NCI-H2081 (cell line): ENCODE data around the gene SLC9A3.
A peak's percentile ranks its signal among the peaks of the same experiment; 100 is the strongest.

Experiments used
- DNase-seq, 2 experiments: peaks; one replicate each; lab custom pipeline; 2025; lab: John Stamatoyannopoulos, UW

Gene SLC9A3

DNA sequence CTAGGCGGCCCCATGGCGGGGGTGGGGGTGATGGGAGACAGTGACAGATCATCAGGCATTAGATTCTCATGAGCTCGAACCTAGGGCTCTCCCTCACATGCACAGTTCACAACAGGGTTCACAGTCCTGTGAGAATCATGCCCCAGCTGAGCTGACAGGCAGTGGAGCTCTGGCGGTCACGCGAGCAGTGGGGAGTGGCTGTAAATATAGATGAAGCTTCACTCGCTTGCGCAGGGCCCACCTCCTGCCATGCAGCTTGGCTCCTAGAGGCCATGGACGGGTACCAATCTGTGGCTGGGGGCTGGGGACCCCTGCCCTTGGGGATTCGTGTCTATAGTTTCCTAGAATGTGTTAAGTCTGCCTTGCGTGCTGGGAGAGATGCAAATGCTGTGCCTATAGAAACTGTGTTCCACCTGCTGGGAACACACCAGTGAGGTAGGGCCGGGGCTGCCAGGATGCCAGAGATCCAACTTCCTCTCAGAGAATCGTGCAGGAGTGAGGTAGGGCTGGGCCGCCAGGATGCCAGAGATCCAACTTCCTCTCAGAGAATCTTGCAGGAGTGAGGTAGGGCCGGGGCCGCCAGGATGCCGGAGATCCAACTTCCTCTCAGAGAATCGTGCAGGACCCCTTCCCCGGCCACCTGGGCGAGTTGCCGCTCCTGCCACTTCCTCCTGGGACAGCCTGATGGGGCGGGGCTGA is 95.3 kb downstream of the SLC9A3 start:
- DNase-seq = no peak

GRCh38 chr5:428219-428618 is 96.0 kb downstream of the SLC9A3 start:
- no peak for DNase-seq

DNA sequence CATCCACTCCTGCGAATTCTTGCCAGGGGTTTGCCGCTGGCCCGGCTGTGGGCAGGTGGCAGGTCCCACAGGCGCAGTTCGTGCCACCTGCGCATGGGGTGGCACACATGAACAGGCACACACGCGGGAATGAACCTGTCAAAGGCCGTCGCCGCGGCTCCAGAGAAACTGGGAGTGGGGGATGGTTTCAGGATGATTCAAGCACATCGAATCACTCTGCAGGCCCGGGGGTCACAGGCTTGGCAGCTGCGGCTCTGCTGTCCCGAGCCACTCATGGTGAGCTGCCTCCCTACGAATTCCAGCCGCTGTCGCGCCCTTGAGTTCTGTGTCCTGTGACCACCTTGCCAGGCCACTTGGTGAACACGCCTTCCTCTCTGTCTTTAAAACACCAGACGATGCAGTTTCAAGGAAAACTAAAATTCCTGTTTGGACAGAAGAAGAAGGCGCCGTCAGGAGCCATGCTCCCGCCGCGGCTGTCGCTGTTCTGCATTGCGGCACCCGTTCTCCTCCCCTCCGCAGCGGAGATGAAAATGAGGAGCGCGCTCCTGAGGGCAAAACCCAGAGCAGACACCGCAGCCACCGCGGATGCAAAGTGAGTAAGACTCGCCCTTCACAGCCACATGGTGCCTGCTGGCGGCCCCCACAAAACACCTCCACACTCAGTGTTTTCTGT is 96.7 kb downstream of the SLC9A3 start:
- DNase-seq = no peak

DNA sequence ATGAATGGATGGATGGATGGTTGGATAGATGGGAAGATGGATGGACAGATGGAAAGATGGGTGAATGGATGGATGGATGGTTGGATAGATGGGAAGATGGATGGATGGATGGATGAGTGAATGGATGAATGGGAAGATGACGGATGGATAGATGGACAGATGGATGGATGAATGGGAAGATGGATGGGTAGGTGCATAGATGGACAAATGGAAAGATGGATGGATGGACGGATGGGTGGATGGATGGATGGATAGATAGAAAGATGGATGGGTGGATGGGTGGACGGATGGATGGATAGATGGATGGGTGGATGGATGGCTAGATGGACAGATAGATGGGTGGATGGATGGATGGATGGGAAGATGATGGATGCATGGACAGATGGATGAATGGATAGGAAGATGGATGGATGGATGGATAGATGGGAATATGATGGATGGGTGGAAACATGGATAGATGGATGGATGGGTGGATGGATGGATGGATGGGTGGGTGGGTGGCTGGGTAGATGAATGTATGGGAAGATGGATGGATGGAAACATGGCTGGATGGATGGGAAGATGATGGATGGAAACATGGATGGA is 97.8 kb downstream of the SLC9A3 start:
- DNase-seq = no peak

- DNase-seq = peak; percentile 31 to 65
Observed at GRCh38 chr5:425714-426113, 98.5 kb downstream of the SLC9A3 start.

GRCh38 chr5:424301-425110 is 99.7 kb downstream of the SLC9A3 start:
- DNase-seq = no peak

GRCh38 chr5:423626-424261 is 100.5 kb downstream of the SLC9A3 start:
- DNase-seq = no peak

GRCh38 chr5:423233-423565 is 101.0 kb downstream of the SLC9A3 start:
- DNase-seq = no peak

- no peak for DNase-seq
Observed at GRCh38 chr5:422323-423232, 101.7 kb downstream of the SLC9A3 start.

- no peak for DNase-seq
Observed at GRCh38 chr5:421901-422300, 102.3 kb downstream of the SLC9A3 start.

DNA sequence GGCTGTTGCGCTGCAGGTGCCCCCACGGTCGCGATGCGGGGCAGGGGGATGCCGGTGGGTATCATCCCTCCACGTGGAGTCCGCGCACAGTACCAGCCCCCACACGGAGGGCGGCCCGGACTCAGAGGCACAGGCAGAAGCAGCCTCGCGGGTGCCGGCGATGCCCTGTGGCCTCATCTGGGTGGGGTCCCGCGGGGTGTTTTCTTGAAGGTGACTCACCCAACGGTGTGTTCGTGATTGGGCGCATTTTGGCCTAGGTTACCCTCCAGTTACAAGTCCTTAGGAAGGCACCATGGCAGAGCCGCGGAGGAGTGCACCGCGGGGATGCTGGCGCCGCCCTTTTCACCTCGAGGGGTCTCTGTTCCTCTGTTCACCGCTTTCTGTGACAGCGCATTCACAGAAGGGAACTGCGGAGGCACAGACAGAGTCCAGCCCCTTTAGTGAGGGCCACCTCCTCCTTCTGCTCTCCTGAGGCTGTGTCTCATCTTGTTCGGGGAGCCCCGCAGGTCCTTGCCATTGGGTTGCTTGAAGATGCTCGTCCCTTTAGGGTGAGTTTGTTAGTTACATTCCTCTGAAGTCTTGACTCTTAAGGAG is 102.9 kb downstream of the SLC9A3 start:
- no peak for DNase-seq

DNA sequence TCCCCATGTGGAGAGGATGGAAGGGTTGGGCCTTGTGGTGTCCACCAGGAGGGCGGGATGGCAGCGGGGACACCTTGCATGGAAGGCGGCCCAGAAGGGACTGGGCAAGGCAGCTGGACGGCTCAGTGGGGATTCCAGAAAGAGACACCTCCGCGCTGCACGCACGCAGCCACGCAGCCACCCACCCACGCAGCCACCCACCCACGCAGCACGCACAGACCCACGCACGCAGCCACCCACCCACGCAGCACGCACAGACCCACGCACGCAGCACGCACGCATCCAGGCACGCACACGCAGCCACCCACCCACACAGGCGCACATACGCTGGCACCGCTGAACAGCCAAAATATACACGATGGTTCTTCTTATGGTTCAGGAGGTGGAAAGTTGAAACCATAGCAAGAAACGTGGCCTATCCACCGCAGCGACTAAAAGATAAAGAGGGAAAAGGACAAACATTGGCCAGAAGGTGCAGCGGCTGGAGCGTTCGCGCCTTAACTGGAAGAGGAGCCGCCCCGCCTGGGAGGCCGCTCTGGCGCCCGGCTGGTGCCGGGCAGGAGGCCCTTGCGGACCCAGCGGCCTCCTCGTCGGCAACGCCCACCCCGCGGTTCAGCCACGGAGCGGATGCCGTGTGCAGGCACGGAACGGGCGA is 103.5 kb downstream of the SLC9A3 start:
- no peak for DNase-seq
